Suprapubic skin (tissue), 4 donors: ENCODE data around the gene HLCS.
"Not testable (repeated sequence)": the region's sequence is repeated elsewhere in the genome, so short reads cannot be mapped to it uniquely, and the experiment has no call there.

Source experiments
- EP300 ChIP-seq: sonication (generic); formaldehyde crosslinking; IDR thresholded peaks from one replicate; pipeline ENCODE4 v1.6.1; 2017; ENCODE audit warnings: antibody characterized with exemption
- POLR2A ChIP-seq, 2 donors: fragments of 450-650 bp; IDR thresholded peaks; one replicate each; pipeline ENCODE4 v1.6.1; 2017; ENCODE audit warnings: antibody characterized with exemption in 2 of 2, mild to moderate bottlenecking in 2 of 2, moderate library complexity in 2 of 2
- POLR2AphosphoS5 ChIP-seq, 3 donors: sonication (generic); formaldehyde crosslinking; IDR thresholded peaks; one replicate each; pipeline ENCODE4 v1.6.1; 2017; ENCODE audit warnings: antibody characterized with exemption in 3 of 3
- TF ChIP-seq, protein P1 (sequence below), 2 donors: fragments of 200-600 bp in 1 of 2; fragments of 450-650 bp in 1 of 2; sonication (generic) in 1 of 2; IDR thresholded peaks; one replicate each; pipeline ENCODE4 v1.5.1; 2016 to 2019; ENCODE audit warnings: antibody characterized with exemption in 2 of 2, mild to moderate bottlenecking in 1 of 2, moderate library complexity in 1 of 2

DNA sequence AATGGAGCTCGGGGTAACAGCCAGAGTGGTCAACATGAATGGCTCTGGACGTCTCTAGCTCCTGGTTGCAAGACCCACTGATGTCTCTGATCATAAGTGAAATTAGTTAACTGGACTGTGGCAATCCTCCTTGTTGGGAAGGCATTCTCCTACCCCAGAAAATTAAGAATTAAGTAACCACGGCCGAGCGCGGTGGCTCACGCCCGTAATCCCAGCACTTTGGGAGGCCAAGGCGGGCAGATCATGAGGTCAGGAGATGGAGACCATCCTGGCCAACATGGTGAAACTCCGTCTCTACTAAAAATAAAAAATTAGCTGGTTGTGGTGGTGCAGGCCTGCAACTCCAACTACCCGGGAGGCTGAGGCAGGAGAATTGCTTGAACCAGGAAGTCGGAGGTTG, 14.1 kb downstream of the HLCS start:
- TF ChIP-seq, protein P1, sequence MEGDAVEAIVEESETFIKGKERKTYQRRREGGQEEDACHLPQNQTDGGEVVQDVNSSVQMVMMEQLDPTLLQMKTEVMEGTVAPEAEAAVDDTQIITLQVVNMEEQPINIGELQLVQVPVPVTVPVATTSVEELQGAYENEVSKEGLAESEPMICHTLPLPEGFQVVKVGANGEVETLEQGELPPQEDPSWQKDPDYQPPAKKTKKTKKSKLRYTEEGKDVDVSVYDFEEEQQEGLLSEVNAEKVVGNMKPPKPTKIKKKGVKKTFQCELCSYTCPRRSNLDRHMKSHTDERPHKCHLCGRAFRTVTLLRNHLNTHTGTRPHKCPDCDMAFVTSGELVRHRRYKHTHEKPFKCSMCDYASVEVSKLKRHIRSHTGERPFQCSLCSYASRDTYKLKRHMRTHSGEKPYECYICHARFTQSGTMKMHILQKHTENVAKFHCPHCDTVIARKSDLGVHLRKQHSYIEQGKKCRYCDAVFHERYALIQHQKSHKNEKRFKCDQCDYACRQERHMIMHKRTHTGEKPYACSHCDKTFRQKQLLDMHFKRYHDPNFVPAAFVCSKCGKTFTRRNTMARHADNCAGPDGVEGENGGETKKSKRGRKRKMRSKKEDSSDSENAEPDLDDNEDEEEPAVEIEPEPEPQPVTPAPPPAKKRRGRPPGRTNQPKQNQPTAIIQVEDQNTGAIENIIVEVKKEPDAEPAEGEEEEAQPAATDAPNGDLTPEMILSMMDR (IDR thresholded peaks at IDR 0.05) = not testable (repeated sequence)
- not testable (repeated sequence) for TF ChIP-seq POLR2A (IDR thresholded peaks at IDR 0.05); POLR2AphosphoS5 (IDR thresholded peaks at IDR 0.05); EP300
